ENCODE data around the gene THRAP3.

The THRAP3 gene

DNA sequence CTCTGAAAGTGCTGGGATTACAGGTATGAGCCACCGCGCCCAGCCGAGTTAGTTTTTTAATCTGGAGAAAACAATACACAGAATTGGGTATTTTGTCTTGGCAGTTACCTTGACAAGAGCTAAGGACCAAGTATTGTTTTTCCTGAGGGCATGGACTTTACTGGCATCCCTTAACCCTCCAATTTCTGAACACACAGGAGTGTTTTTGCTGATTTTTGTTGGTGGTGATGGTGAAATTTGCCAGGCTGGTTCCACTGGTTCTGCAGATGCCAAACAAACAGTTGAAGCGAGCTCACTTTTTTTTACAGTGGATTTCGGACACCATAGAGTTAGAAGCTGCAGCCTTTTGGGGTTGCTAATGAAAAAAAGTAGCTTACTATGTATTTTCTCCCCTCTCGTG, 44.7 kb downstream of the THRAP3 start:
- in situ Hi-C loops (cut with MboI; ENCODE audit: low pct_unique_long_range_greater_than_20kb, low sequenced_read_pairs, unreplicated experiment), result no loop called here
- TF ChIP-seq, protein P1, sequence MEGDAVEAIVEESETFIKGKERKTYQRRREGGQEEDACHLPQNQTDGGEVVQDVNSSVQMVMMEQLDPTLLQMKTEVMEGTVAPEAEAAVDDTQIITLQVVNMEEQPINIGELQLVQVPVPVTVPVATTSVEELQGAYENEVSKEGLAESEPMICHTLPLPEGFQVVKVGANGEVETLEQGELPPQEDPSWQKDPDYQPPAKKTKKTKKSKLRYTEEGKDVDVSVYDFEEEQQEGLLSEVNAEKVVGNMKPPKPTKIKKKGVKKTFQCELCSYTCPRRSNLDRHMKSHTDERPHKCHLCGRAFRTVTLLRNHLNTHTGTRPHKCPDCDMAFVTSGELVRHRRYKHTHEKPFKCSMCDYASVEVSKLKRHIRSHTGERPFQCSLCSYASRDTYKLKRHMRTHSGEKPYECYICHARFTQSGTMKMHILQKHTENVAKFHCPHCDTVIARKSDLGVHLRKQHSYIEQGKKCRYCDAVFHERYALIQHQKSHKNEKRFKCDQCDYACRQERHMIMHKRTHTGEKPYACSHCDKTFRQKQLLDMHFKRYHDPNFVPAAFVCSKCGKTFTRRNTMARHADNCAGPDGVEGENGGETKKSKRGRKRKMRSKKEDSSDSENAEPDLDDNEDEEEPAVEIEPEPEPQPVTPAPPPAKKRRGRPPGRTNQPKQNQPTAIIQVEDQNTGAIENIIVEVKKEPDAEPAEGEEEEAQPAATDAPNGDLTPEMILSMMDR (IDR thresholded peaks at IDR 0.05; ENCODE audit: extremely low read depth, insufficient read depth, missing control alignments), result no peak
- no peak for DNase-seq (ENCODE audit: low spot score)

DNA sequence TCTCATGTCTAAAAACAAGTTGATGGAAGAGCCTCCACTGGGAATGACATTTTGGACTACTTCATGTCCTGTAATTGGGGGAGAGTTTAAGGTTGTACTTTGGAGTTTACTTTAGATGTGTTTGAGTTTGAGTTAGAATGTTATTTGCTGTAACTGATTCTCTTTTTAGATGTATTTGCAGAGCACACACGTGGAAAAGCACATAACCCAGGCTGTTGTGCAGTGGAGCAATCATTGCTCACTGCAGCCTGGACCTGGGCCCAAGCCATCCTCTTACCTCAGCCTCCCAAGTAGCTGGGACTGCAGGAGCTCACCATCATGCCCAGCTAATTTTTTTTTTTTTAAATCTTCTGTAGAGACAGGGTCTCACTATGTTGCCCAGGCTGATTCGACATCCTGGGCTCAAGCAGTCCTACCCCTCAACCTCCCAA, 45.2 kb downstream of the THRAP3 start:
- TF ChIP-seq, protein P1 (IDR thresholded peaks at IDR 0.05; ENCODE audit: extremely low read depth, insufficient read depth, missing control alignments), result no peak
- DNase-seq (ENCODE audit: low spot score), result no peak
- in situ Hi-C loops (cut with MboI; ENCODE audit: low pct_unique_long_range_greater_than_20kb, low sequenced_read_pairs, unreplicated experiment), result no loop called here

DNA sequence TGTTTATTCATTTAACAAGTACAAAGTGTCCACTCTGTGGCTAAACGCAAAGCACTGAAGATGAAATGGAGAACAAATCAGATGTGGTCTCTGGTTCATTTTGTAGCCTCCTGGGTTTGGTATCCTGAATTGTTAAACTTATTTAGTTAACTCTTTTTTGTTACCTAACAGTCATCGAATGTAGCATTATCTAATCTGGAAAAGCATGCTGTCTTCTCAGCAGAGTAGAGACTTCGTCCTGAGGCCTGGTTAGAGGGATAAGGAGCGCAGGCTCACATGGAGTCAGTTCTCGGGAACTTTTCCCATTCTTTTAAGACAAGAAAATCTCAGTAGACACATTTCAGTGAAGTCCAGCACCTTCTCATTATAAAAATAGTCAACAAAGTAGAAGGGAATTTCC, 48.8 kb downstream of the THRAP3 start:
- in situ Hi-C loops (cut with MboI; ENCODE audit: low pct_unique_long_range_greater_than_20kb, low sequenced_read_pairs, unreplicated experiment), result no loop called here
- TF ChIP-seq, protein P1 (IDR thresholded peaks at IDR 0.05; ENCODE audit: extremely low read depth, insufficient read depth, missing control alignments), result no peak
- no peak for DNase-seq (ENCODE audit: low spot score)

DNA sequence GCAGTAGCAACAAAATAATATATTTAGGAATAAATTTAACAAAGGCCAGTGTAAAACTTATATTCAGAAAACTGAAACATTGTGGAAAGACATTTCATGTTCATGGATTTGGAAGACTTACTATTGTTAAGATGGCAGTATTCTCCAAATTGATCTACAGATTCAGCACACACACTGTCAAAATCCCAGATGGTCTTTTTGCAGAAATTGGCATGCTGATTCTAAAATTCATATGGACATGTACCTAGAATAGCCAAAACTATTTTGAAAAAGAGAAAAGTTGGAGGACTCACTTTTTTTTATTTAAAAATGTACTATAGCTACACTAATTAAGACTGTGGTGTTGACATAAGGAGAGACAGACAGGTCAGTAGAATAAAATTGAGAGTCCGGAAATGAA, 50.0 kb downstream of the THRAP3 start:
- TF ChIP-seq, protein P1 (IDR thresholded peaks at IDR 0.05; ENCODE audit: extremely low read depth, insufficient read depth, missing control alignments), result no peak
- DNase-seq (ENCODE audit: low spot score), result no peak
- in situ Hi-C loops (cut with MboI; ENCODE audit: low pct_unique_long_range_greater_than_20kb, low sequenced_read_pairs, unreplicated experiment), result no loop called here

DNA sequence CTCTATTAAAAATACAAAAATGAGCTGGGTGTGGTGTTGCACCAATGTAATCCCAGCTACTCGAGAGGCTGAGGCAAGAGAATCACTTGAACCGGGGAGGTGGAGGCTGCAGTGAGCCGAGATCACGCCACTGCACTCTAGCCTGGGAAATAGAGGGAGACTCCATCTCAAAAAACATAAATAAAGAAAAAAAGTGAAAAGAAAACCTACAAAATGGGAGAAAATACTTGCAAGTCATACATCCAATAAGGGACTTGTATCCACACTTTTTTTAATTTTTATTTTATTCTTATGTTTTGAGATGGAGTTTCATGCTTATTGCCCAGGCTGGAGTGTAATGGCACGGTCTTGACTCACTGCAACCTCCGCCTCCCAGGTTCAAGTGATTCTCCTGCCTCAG, 52.4 kb downstream of the THRAP3 start:
- DNase-seq (ENCODE audit: low spot score), result no peak
- TF ChIP-seq, protein P1 (IDR thresholded peaks at IDR 0.05; ENCODE audit: extremely low read depth, insufficient read depth, missing control alignments), result no peak
- in situ Hi-C loops (cut with MboI; ENCODE audit: low pct_unique_long_range_greater_than_20kb, low sequenced_read_pairs, unreplicated experiment), result no loop called here

DNA sequence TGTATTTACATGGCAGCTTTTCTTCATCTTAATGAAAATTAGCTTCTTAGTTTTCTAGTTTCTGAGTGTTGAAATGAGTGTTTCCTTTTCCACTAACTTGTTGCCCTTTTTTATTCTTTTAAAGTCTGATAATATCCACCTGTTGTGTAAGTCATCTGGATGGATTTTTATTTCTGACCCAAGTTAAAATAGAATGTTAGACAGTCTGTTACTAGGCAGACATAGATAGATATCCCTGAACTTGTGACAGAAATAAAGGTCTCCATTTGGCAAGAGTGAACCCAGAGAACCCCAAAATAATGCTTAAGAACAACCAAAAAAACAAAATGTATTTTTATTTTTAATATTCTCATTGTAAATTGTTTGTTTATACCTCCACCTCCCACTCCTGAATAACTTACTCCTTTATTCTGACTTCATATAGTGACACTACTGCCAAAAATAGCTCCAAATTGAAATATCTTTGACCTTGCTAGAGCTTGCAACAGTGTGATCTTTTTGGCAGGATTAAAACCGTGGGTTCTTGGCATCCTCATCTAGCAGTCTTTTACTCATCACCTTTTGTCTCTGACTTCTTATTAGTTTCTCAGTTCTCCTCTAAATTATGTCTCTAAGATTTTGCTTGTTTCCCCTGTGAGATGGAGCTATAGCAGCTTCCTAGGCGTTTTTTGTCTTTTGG, 55.0 kb downstream of the THRAP3 start:
- in situ Hi-C loops (cut with MboI; ENCODE audit: low pct_unique_long_range_greater_than_20kb, low sequenced_read_pairs, unreplicated experiment), result no loop called here
- TF ChIP-seq, protein P1 (IDR thresholded peaks at IDR 0.05; ENCODE audit: extremely low read depth, insufficient read depth, missing control alignments), result no peak
- DNase-seq (ENCODE audit: low spot score), result no peak

All from GM13977 (cell line).